Cardiac septum (tissue), 1 donor: ENCODE measurements around the gene RPL36. TPM values are rescaled to one million over a fixed set of nuclear protein-coding genes. Genes with fewer than 3 reads are reported as not detected.

Source experiments
- DNase-seq: peaks from one replicate; pipeline ENCODE4 v3.0.0-alpha.2; 2020; ENCODE audit warnings: low spot score
- intact Hi-C: fragments of 100-400 bp; cut with DNase I; formaldehyde crosslinking; loops from one replicate; pipeline ENCODE4 v1.14.0; 2022
- total RNA-seq: library from RNA; stranded (reverse); fragmentation: NEBNext Ultra II Directional; extraction: Animal tissue kit (Norgen Biotek cat#: 25700); gene quantifications from one replicate; pipeline ENCODE4 v1.2.1, GENCODE V29; 2021
- donor health status: DM: no; HTN: no; CAD: no.

The RPL36 gene
- total RNA-seq, 1 donor from 2014 or later = 337 TPM

GRCh38 chr19:5672708-5673459 lies 17.2 kb upstream of the RPL36 start:
- intact Hi-C loops = no loop called here
- DNase-seq = no peak

- intact Hi-C loops = no loop called here
- no peak for DNase-seq
These were observed 16.3 kb upstream of the RPL36 start for GRCh38 chr19:5673752-5674151.

DNA sequence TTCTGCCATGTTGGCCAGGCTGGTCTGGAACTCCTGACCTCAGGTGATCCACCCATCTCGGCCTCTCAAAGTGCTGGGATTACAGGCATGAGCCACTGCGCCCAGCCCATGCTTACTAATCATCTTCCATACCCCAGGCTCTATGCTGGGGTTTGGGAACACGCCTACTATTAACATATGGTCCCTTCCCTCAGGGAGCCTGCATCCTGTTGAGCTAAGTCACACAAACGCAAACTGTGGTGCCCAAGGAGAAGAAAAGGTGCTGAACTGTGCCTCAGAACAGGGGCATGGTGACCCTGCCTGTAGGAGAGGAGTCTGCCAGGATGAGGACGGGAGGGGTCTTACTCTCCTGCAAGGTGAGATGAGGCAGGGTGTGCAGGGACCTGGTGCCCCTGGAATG lies 15.4 kb upstream of the RPL36 start:
- DNase-seq = no peak

GRCh38 chr19:5676105-5676771 lies 13.9 kb upstream of the RPL36 start:
- DNase-seq = no peak

More for the DNA sequence above, 15.4 kb upstream of the RPL36 start:
- intact Hi-C loops = no loop called here

DNA sequence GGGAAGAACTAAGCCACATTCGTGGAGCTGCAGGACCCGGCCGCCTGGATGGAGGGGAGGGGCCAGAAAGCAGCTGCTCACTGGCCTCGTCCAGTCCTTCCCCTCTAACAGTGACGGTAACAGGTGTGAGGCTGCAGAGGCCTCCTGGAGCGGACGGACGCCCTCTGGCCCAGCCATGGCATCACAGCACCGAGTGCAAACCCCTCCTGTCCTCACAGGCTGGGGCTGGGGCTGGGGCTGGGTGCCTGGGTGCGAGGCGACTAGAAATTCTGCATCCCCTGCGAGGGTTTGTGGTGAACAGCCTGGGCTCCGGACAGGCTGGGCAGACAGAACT lies 13.4 kb upstream of the RPL36 start:
- DNase-seq = no peak

More at GRCh38 chr19:5676105-5676771, 13.9 kb upstream of the RPL36 start:
- intact Hi-C loops = no loop called here

DNA sequence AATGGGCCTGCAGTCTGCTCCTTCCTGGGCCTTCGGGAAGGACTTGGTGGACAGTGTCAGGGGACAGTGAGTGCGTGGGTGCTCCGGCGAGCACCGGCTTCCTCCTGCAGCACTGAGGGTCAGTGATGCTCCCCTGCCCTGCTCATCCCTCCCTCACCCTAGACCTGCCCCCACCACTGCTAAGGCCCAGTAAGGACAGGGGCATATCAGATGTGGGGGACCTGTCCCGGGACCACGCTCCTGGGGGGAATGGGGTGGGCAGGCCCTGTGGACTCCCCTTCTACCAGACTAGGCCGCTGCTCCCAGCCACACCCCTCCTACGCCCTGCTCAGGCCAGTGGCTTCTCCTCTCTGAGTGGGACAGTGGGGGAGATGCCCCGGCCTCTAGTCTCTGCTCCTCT lies 13.0 kb upstream of the RPL36 start:
- no peak for DNase-seq
- intact Hi-C loops = no loop called here

More for the DNA sequence above, 13.4 kb upstream of the RPL36 start:
- intact Hi-C loops = no loop called here

- intact Hi-C loops = no loop called here
- no peak for DNase-seq
These were observed 12.5 kb upstream of the RPL36 start for GRCh38 chr19:5677580-5677979.

DNA sequence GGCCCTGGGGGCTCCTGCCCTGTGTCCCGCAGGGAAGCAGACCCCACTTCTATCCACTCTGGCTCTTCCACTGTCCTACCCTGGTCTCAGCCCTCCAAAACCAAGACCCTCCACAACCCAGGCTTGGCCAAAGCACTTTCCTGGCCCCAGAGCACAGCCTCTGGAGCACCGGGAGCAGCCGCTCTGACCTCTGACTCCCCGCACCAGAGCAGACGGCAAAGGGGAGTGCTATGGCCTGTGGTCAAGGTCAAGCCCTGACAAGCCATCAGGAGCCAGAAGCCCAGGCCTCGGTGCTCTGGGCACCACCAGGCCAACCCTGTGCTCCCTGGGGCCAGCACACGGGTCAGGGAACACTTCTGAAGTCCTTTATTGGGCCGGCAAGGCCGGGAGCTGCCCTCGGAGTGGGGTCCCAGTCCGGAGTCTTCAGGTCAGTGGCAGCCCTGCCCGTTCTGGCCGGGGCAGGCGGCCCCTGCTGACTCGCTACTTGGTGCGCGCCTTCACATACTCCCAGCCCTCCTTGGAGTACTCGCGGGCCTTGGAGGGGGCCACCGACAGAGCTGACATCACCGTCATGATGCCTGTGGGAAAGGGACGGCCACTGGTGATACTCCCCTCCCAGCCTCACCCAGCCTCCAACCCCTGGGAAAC lies 11.9 kb upstream of the RPL36 start:
- no peak for DNase-seq
- intact Hi-C loops = no loop called here

DNA sequence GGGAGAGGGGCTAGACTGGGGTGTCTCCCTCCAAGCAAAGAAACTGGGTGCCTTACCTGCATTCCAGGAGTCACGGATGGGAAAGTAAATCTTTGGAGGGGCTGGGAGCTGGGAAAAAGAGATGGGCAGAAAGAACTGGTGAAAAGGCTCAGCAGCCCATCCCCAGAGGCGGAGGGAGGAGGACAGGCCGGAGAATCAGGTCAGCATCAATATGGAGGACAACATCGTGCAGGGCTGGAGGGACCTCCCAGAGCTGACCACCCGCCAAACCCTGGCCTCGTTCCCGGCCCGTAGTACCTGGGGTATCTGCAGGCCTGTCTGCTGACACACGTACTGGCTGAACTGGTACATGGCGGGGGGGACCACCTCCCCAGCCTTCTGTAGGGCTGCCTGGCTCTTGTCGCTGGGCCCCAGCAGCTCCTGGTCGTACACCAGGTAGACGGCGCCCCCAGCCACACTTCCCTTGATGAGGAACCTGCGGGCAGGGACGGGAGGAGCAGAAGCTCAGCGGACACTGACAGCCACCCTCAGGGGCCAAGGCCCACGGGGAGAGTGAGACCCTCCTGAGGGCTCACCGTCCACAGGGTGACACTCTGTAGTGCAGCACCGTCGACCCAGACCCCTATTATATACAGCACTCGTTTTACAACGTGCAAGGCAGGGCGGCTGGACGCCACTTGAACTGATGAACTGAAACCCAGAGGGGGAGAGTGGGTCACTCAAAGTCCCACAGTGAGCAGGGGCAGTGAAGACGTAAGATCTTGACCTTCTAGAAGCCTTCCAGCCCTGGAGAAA lies 10.6 kb upstream of the RPL36 start:
- intact Hi-C loops = loop anchor here (1.0 to 5.0 kb wide), 2 partner anchors 57 to 113 kb away; partner anchors contain the start of genes DUS3L and SAFB2
- no peak for DNase-seq

- intact Hi-C loops = loop anchor here (1.0 to 5.0 kb wide), 2 partner anchors 58 to 112 kb away; partner anchors contain the start of genes DUS3L and SAFB2
- DNase-seq = no peak
These were observed 10.0 kb upstream of the RPL36 start for GRCh38 chr19:5680084-5680436.

GRCh38 chr19:5680437-5681368 lies 9.4 kb upstream of the RPL36 start, which contains the start of the genes HSD11B1L and MICOS13:
HSD11B1L (plus strand) TSS chr19:5681027; CDS start chr19:5684833, 3,806 bp downstream.
MICOS13 (minus strand) TSS chr19:5680516; CDS start chr19:5680486, 30 bp downstream.
- peak; percentile 100 for DNase-seq
- intact Hi-C loops = loop anchor here (1.0 to 5.0 kb wide), 2 partner anchors 58 to 112 kb away; partner anchors contain the start of genes DUS3L and SAFB2

DNA sequence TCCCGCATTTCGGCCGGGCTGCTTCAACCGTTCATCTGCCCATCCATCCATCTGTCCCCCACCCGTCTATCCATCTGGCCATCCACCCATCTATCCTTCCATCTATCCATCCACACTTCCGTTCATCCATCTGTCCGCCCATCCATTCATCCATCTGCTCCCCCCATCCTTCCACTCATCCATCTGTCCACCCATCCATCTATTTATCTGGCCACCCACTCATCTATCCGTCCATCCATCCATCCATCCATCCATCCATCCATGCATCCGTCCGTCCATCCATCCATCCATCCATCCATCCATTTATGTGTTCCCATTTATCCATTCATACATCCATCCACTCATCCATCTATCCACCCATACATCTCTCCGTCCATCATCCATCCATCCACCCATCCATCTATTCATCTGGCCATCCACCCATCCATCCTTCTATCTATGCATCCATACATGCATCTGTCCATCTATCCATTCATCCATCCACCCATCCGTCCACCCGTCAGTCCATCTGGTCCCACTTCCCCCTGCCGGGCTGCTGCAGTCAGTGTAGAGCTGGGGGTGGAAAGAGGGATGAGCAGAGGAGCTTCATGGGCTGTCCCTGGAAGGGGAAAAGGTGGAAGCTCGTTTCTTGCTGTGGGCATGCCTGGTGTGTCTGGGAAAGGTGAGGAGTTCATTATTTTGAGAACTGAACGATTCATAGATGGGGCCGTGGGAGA lies 8.5 kb upstream of the RPL36 start:
- no peak for DNase-seq
- intact Hi-C loops = loop anchor here (5.0 kb wide), 1 partner anchor 111 kb away; the partner anchor contains the start of gene DUS3L

GRCh38 chr19:5682107-5682482 lies 8.0 kb upstream of the RPL36 start:
- peak; percentile 54 for DNase-seq
- intact Hi-C loops = loop anchor here (5.0 kb wide), 1 partner anchor 110 kb away; the partner anchor contains the start of gene DUS3L

DNA sequence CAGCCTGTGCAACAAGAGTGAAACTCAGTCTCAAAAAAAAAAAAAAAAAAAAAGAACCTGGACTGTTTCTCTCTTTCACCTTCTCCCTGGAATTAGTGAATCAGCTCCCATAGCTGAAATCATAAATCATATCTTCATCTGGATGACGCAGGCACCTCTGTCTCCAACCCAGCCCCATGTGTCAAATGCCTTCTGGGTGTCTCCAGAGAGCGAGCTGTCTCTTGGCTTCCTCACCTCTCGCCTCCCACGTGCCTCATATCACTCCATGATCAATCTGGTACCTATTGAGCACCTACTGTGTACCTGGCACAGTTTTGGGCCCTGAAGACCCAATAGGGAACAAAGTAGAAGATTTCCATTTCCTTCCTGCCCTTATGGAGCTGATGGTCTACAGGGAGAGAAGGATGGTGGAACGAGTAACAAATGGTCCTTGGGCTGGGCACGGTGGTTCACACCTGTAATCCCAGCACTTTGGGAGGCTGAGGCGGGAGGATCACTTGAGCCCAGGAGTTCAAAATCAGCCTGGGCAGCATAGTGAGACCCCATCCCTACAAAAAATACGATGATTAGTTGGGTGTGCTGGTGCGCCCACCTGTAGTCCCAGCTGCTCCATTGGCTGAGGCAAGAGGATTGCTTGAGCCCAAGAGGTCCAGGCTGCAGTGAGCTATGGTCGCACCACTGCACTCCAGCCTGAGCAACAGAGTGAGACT lies 6.8 kb upstream of the RPL36 start:
- intact Hi-C loops = loop anchor here (5.0 kb wide), 1 partner anchor 109 kb away; the partner anchor contains the start of gene DUS3L

GRCh38 chr19:5684694-5685430 lies 5.2 kb upstream of the RPL36 start:
- DNase-seq = no peak
- intact Hi-C loops = loop anchor here (5.0 kb wide), 1 partner anchor 107 kb away; the partner anchor contains the start of gene DUS3L

More for the DNA sequence above, 6.8 kb upstream of the RPL36 start:
- DNase-seq = no peak

DNA sequence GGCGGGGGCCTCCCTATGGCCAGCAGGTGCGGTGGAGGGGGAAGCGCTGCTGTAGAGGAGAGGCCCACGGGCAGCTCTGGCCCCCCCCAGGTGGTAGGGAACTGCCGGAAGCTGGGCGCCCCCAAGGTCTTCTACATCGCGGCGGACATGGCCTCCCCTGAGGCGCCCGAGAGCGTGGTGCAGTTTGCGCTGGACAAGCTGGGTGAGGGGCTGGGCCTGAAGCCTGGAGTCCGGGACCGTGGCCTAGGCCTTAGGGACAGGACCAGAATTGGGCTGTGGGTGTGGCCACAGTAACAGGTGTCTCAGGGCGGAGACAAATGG lies 3.8 kb upstream of the RPL36 start:
- intact Hi-C loops = no loop called here
- DNase-seq = no peak
